Measurements from ENCODE around the gene NPFFR1.
A peak's percentile ranks its signal among the peaks of the same experiment; 100 is the strongest.
"Not testable (repeated sequence)": the region's sequence is repeated elsewhere in the genome, so short reads cannot be mapped to it uniquely, and the experiment has no call there.

Gene NPFFR1

DNA sequence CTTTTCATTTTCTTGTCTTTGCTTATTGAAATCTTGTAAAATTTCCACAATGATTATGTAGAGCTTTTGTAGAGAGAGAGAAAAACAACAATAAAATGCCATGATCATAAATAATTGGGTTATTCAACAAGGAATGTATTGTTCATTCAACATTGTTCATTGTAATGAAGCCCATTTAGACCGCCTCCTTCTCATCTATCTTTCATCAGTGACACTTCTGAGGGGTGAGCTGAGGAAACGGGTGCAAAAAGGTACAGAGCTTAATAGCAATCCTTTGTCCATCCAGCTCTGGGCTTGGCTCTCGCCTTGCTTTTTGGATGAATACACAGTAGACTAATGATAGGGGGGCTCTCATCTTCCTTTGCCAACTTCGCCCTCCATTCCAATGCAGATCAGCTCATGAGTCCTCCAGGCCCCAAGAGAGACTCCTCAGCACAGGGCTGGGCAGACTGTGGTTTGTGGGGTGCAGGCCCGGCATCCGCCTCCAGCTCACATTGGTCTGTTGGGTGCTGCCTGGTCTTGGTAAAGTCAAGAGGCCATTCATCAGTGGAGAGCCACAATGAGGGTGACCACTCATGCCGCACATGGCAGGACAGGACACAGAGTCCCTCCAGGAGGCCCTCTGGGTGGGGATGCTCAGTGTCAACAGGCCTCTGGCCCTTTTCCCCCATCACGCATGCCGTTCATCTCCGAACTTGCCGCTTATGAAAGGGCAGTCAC is 32.7 kb downstream of the NPFFR1 start:
- Mint-ChIP-seq H3K4me3 (no peak overlapping the region), H3K36me3 (ENCODE audit: low read depth) (no peaks in the 10 kb centered on the region), H3K27me3 (peaks cover 71% of the 10 kb centered on the region), H3K9me3 (no peaks in the 10 kb centered on the region), H3K27ac (no peak overlapping the region), H3K4me1 (ENCODE audit: low read depth) (peaks cover 12% of the 10 kb centered on the region)
- intact Hi-C loops (cut with micrococcal nuclease) = no loop called here

DNA sequence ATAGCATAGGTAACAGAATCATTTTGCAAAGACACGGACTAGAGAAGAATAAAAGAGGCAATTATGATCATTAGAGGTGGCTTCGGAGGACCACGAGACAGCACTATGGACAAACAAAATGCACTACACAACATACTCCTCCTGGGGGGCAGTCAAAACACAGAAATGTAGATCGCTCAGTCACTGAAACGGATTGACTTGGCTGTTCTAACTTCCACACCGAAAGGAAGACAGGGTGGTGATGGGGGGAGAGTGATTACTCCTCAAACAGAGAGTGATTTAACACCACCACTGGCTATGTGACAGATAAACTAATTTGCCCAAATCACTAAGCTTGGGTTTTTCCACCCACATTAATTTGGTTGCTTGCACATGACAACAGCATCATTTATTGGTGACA is 36.4 kb downstream of the NPFFR1 start:
- intact Hi-C loops (cut with micrococcal nuclease) = no loop called here
- H3K27ac Mint-ChIP-seq = no peak overlapping the region
- H3K27me3 Mint-ChIP-seq = peaks cover 53% of the 10 kb centered on the region
- H3K36me3 Mint-ChIP-seq (ENCODE audit: low read depth) = no peaks in the 10 kb centered on the region
- no peaks in the 10 kb centered on the region for H3K9me3 Mint-ChIP-seq
- H3K4me1 Mint-ChIP-seq (ENCODE audit: low read depth) = no peaks in the 10 kb centered on the region
- no peak overlapping the region for H3K4me3 Mint-ChIP-seq

DNA sequence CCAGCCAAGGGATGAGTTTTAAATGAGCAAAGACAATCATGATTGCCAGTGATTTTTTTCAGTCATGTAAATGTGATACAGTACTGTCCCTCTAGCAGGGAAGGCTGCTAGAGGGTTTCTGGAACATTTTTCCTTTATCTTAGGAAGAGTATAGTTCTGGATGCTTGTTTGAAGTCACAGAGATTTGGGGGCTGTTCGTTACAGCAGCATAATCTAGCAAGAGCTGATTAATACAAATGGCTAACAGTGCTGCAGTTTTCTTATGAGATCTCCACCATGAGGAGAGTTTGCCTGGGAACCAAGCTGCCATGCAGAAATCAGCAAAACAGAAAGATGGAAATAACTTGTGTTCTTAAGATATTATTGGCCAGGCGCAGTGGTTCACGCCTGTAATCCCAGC is 42.7 kb downstream of the NPFFR1 start:
- H3K4me1 Mint-ChIP-seq (ENCODE audit: low read depth) = no peaks in the 10 kb centered on the region
- intact Hi-C loops (cut with micrococcal nuclease) = no loop called here
- no peak overlapping the region for H3K4me3 Mint-ChIP-seq
- H3K36me3 Mint-ChIP-seq (ENCODE audit: low read depth) = no peaks in the 10 kb centered on the region
- no peak overlapping the region for H3K27ac Mint-ChIP-seq
- no peaks in the 10 kb centered on the region for H3K9me3 Mint-ChIP-seq
- H3K27me3 Mint-ChIP-seq = peaks cover 35% of the 10 kb centered on the region

DNA sequence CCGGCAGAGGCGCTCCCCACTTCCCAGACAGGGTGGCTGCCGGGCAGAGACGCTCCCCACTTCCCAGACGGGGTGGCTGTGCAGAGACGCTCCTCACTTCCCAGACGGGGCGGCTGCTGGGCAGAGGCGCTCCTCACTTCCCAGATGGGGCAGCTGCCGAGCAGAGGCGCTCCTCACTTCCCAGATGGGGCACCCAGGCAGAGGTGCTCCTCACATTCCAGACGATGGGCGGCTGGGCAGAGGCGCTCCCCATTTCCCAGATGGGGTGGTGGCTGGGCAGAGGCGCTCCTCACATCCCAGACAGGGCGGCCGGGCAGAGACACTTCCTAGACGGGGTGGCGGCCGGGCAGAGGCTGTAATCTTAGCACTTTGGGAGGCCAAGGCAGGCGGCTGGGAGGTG is 43.8 kb downstream of the NPFFR1 start:
- intact Hi-C loops (cut with micrococcal nuclease) = loop anchor here (2.0 kb wide), 1 partner anchor 15 kb away; no protein-coding TSS in a partner anchor
- H3K9me3 Mint-ChIP-seq; H3K36me3 Mint-ChIP-seq (ENCODE audit: low read depth); H3K4me3 Mint-ChIP-seq; H3K4me1 Mint-ChIP-seq (ENCODE audit: low read depth); H3K27ac Mint-ChIP-seq: not testable (repeated sequence)
- H3K27me3 Mint-ChIP-seq = peaks cover 29% of the 10 kb centered on the region

DNA sequence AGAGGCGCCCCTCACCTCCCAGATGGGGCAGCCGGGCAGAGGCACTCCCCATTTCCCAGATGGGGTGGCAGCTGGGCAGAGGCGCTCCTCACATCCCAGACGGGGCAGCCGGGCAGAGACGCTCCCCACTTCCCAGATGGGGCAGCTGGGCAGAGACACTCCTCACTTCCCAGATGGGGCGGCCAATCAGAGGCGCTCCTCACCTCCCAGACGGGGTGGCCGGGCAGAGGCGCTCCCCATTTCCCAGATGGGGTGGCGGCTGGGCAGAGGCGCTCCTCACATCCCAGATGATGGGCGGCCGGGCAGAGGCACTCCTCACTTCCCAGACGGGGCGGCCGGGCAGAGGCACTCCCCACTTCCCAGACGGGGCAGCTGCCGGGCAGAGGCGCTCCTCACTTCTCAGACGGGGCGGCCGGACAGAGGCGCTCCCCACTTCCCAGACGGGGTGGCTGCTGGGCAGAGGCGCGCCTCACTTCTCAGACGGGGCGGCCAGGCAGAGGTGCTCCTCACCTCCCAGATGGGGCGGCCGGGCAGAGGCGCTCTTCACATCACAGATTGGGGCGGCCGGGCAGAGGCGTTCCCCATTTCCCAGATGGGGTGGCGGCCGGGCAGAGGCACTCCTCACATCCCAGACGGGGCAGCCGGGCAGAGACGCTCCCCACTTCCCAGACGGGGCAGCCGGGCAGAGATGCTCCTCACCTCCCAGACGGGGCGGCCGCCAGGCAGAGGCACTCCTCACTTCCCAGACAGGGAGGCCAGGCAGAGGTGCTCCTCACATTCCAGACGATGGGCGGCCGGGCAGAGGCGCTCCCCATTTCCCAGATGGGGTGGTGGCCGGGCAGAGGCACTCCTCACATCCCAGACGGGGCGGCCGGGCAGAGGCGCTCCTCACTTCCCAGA is 44.5 kb downstream of the NPFFR1 start:
- H3K27me3 Mint-ChIP-seq = peaks cover 26% of the 10 kb centered on the region
- H3K9me3 Mint-ChIP-seq; H3K4me1 Mint-ChIP-seq (ENCODE audit: low read depth); H3K36me3 Mint-ChIP-seq (ENCODE audit: low read depth); H3K27ac Mint-ChIP-seq; H3K4me3 Mint-ChIP-seq: not testable (repeated sequence)
- intact Hi-C loops (cut with micrococcal nuclease) = loop anchor here (2.0 kb wide), 1 partner anchor 15 kb away; no protein-coding TSS in a partner anchor

DNA sequence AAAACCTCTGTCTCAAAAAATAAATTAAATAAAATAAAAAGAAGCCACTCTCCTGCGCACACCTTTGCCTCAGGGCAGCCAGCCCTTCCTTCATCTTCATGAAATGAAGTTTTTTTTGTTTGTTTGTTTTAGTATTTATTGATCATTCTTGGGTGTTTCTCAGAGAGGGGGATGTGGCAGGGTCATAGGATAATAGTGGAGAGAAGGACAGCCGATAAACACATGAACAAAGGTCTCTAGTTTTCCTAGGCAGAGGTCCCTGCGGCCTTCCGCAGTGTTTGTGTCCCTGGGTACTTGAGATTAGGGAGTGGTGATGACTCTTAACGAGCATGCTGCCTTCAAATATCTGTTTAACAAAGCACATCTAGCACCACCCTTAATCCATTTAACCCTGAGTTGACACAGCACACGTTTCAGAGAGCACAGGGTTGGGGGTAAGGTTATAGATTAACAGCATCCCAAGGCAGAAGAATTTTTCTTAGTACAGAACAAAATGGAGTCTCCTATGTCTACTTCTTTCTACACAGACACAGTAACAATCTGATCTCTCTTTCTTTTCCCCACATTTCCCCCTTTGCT is 45.8 kb downstream of the NPFFR1 start:
- H3K9me3 Mint-ChIP-seq; H3K27ac Mint-ChIP-seq; H3K4me1 Mint-ChIP-seq (ENCODE audit: low read depth); H3K4me3 Mint-ChIP-seq; H3K36me3 Mint-ChIP-seq (ENCODE audit: low read depth): not testable (repeated sequence)
- peaks cover 22% of the 10 kb centered on the region for H3K27me3 Mint-ChIP-seq
- intact Hi-C loops (cut with micrococcal nuclease) = loop anchor here (2.0 kb wide), 1 partner anchor 17 kb away; no protein-coding TSS in a partner anchor

DNA sequence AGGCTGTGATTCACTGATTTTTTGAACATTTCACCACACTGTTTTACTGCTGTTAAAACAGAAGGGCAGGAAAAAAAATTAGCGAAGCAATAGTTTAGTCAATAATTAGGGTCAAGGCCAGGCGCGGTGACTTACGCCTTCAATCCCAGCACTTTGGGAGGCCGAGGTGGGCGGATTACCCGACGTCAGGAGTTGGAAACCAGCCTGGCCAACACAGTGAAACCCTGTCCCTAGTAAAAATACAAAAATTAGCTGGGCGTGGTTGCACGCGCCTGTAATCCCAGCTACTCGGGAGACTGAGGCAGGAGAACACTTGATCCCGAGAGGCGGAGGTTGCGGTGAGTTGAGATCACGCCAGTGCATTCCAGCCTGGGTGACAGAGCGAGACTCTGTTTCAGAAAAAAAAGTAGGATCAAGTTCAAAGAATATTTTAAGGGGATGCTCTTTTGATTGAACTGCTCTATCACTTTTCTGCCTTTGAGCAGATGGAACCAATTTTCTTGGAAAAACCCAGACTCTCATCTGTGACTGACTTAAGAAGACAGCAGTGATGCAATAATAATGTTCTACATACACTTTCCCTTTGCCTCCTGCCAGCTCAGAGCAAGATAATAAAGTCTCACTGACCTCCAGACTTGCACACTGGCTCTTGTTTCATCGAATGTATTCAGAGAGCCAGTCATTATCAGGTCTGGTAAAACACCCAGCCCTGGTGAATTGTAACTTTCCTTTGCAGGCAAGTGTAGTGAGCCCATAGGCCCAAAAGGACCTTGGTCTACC is 48.9 kb downstream of the NPFFR1 start:
- H3K36me3 Mint-ChIP-seq (ENCODE audit: low read depth) = peaks cover 8% of the 10 kb centered on the region
- H3K9me3 Mint-ChIP-seq = no peaks in the 10 kb centered on the region
- H3K27ac Mint-ChIP-seq = no peak overlapping the region
- H3K27me3 Mint-ChIP-seq = peaks cover 7% of the 10 kb centered on the region
- intact Hi-C loops (cut with micrococcal nuclease) = no loop called here
- H3K4me3 Mint-ChIP-seq = no peak overlapping the region
- peaks cover 17% of the 10 kb centered on the region for H3K4me1 Mint-ChIP-seq (ENCODE audit: low read depth)

DNA sequence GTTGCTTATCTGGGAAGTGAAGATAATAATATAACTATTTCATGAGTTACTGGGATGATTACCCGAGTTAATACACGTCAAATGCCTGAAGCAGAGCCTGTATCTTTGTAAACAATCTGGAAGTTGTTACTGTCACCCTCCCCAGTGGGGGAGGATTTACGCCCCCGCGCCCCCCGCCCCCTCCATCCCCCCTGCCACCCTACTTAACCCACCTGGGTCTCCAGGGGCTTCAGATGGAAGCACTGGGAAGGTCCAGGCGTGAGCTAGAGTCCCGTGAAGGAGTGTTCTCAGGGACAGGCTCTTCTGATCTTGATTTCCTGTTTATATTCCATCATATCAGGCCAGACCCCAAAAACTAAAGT is 49.9 kb downstream of the NPFFR1 start:
- peaks cover 17% of the 10 kb centered on the region for H3K4me1 Mint-ChIP-seq (ENCODE audit: low read depth)
- H3K27ac Mint-ChIP-seq = peak overlapping the region; percentile 55
- H3K9me3 Mint-ChIP-seq = no peaks in the 10 kb centered on the region
- intact Hi-C loops (cut with micrococcal nuclease) = no loop called here
- peaks cover 13% of the 10 kb centered on the region for H3K36me3 Mint-ChIP-seq (ENCODE audit: low read depth)
- peaks cover 7% of the 10 kb centered on the region for H3K27me3 Mint-ChIP-seq
- peak overlapping the region; percentile 93 for H3K4me3 Mint-ChIP-seq

DNA sequence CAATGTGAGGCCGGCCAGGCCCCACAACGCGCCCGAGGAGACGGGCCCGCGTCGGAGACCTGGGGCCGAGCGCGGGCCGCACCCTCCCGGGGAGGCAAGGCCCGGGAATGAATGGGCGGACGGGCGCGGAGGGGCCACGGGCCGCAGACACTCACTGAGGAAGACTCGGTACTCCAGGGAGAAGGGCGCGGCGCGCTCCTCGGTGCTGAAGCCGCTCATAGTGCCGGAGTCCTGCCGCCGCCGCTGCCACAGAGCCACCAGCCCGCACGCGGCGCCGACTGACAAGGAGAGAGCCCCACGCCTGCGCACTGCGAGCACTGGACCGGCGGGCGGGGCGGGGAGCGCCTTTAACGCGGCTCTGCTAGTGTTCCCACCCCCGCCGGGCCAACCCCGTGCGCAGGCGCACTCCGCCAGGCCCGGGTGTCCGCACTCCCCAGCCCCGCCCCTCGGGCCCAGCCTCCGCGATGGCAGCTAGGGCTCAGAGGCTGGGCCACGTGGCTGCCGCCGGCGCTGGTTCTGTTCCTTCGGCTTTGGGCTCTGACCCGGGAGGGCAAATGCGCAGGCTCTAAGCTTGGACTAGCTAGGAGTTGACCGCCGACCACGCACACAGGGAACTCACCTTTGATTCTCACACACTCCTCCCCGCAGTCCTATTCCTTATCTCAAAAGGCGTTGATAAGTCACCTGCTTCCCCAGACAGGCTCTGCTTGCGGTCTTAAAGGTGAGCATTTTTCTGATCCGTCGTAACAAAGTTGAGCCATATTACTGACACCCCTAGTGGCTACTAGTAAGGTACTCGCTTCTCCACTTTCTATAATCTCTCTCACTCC is 50.5 kb downstream of the NPFFR1 start, which contains the start of gene PPA1:
Gene PPA1, minus strand, starts transcription at position 321 of the 830 bp plus-strand sequence. Its CDS starts 102 bp downstream, at position 219.
- Mint-ChIP-seq H3K27me3 (peaks cover 5% of the 10 kb centered on the region), H3K9me3 (no peaks in the 10 kb centered on the region), H3K36me3 (ENCODE audit: low read depth) (peaks cover 13% of the 10 kb centered on the region), H3K27ac (peak within 1 kb of the TSS; percentile 83), H3K4me3 (peak within 1 kb of the TSS; percentile 93), H3K4me1 (ENCODE audit: low read depth) (peaks cover 17% of the 10 kb centered on the region)
- intact Hi-C loops (cut with micrococcal nuclease) = no loop called here

DNA sequence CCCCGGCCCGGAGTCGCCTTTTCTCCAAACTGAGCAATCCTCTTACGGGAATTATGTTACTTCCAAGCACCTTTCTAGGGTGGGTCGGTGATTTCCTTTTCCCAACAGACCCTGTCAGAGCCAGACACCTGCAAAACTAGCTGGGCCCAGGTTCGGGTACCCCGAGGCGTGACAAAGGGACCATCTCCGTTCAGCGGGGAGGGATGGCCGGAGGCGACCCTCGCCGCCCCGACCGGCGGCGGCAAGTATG is 51.0 kb downstream of the NPFFR1 start:
- intact Hi-C loops (cut with micrococcal nuclease) = no loop called here
- Mint-ChIP-seq H3K36me3 (ENCODE audit: low read depth) (peaks cover 13% of the 10 kb centered on the region), H3K4me3 (peak overlapping the region; percentile 93), H3K27ac (peak overlapping the region; percentile 83), H3K27me3 (peaks cover 5% of the 10 kb centered on the region), H3K4me1 (ENCODE audit: low read depth) (peaks cover 17% of the 10 kb centered on the region), H3K9me3 (no peaks in the 10 kb centered on the region)

DNA sequence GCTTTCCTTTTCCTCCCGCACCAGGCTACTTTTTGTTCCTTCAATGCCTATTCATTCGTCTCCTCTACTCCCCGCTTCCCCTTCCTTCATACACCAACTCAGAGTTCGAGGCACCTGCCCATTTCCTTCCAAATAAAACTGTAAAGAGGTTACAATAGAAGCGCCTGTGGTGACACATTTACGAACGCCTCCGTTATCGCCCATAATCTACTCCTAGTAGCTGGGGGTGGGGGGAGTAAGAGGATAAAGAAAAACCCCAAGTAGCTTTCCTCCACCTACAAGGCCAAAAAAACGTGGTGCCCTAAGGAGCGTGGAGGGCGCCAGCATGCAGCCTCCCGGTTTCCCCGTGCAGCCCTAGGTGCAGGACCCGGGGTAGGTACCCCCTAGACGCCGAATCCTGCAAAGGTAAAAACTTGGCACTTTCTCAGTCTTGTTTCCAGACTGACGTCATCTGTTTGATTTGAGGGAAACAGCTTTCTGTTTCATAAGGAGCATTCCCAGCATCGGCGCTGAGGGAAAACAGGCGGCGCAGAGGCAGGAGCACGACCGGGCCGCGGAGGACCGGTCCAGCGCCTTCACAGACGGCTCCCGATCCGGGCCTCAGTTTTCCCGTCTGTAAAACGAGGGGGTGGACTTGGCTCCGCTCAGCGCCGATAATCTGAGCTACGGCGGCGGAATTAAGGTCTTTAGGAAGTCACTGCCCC is 51.5 kb downstream of the NPFFR1 start:
- Mint-ChIP-seq H3K9me3 (no peaks in the 10 kb centered on the region), H3K27ac (peak overlapping the region; percentile 83), H3K4me1 (ENCODE audit: low read depth) (peaks cover 17% of the 10 kb centered on the region), H3K4me3 (peak overlapping the region; percentile 93), H3K27me3 (peaks cover 4% of the 10 kb centered on the region), H3K36me3 (ENCODE audit: low read depth) (peaks cover 13% of the 10 kb centered on the region)
- intact Hi-C loops (cut with micrococcal nuclease) = no loop called here

DNA sequence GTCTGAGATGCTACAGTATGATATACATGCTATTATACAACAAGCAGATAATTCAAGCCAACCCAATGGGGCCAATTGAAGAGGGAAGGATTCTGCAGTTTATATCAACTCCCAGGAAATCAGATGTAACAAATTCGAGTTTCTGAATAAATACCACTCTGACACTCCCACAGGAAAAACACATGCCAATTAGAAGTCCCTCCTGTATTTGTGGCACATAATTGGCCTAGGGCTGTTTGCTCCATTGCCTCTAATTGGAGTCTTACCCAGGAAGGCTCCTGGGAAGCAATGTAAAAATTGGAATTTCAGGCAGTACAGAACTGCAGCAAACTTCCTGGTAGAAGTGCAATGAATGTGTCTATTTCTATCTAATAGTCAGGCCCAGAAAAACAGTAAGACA is 55.3 kb downstream of the NPFFR1 start:
- Mint-ChIP-seq H3K27ac (no peak overlapping the region), H3K9me3 (no peaks in the 10 kb centered on the region)
- intact Hi-C loops (cut with micrococcal nuclease) = no loop called here

More for the DNA sequence above, 55.3 kb downstream of the NPFFR1 start:
- no peak overlapping the region for H3K4me3 Mint-ChIP-seq
- peaks cover 13% of the 10 kb centered on the region for H3K36me3 Mint-ChIP-seq (ENCODE audit: low read depth)
- peaks cover 13% of the 10 kb centered on the region for H3K4me1 Mint-ChIP-seq (ENCODE audit: low read depth)
- no peaks in the 10 kb centered on the region for H3K27me3 Mint-ChIP-seq

Measured in dendritic cell treated with granulocyte-macrophage colony-stimulating factor and Interleukin-4, amounts not matched to agents 40 ng/mL and 50 ng/mL, for 4 days (primary cell).